Stimulated activated CD8-positive, alpha-beta memory T cell treated with anti-CD3 and anti-CD28 coated beads, Interleukin-7, amount 100 ng/mL, for 4 hours (primary cell): ENCODE measurements around the gene FOXF1.

Experiments
- DNase-seq, 2 donors: peaks; one replicate each; pipeline ENCODE4 v3.0.0-alpha.2; 2020; ENCODE audit warnings: low read depth in 2 of 2

FOXF1 gene

DNA sequence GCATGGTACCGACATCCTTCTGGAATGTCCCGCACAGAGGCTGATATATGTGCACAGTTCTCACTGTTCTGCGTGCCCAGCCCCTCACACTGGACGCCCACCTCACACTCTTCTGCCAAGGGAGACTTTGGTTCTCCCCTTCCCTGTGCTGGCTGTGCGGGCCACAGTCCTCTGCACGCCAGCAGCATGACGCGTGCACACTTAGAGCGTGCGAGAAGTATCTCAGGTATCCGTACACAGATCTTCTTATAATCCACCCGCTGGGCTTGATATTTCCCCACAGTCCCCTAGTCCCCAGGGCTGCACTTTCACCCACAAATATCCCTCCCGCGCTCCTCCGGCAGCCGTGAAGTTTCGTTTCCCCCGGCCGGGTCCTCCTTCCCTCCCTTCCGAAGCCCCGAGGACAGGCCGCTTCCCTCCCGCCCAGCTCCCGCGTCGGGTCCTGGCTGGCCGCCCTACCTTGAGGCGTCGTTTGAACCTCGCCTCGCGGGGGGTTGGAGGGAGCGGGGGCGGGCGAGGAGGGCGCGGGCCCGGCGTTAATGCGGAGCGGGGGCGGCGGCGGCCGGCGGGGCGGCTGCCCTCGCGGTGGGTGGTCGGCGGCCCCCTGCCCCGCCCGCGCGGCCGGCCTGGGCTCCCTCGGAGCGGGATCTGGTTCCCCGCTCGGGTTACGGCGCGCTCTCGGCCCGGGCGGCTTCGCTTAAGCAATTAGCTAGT, 5.0 kb upstream of the FOXF1 start:
- no peak for DNase-seq

DNA sequence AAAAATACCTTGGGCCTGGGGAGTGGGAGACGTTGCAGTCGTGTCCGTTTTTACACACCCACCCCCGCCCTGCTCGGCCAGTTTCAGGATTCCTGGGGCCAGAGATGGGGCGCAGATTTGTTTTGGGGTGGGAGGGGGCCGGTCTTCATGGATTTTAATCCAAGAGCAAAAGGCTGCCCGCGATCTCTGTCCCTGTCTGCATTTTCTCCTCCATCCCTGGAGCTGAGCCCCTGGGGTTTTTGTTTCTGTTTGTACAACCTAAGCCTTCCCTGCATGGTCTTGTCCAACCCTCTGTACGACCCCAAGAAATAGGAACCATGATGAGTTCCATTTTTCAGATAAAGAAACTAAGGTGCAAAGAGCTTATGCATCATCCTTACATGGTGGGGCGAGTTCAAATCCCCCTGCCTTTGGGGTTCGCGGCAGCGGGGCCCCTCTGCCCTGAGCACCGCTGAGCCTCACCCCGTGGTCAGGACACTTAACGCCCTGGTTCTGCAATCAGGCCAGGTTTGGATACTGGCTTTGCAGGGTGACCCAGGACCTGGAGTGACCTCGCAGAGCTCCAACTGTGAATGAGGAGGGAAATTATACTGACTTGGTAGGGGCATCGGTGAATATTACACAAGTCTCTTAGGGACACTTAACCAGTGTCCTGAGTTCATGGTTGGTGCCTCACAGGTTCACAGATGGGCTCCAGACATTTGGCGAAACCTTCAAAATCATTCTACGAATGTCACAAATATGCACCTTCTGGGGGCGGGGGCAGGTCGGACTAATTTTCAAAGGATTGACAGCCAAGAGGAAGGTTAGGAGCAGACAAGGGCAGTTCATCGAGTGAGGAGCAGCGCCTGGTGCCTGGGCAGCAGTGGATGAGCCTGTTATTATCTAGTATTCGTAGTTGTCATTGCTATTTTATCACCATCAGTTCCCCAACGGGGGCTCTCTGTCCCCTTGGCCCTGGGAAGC, 4.1 kb upstream of the FOXF1 start:
- DNase-seq = no peak

DNA sequence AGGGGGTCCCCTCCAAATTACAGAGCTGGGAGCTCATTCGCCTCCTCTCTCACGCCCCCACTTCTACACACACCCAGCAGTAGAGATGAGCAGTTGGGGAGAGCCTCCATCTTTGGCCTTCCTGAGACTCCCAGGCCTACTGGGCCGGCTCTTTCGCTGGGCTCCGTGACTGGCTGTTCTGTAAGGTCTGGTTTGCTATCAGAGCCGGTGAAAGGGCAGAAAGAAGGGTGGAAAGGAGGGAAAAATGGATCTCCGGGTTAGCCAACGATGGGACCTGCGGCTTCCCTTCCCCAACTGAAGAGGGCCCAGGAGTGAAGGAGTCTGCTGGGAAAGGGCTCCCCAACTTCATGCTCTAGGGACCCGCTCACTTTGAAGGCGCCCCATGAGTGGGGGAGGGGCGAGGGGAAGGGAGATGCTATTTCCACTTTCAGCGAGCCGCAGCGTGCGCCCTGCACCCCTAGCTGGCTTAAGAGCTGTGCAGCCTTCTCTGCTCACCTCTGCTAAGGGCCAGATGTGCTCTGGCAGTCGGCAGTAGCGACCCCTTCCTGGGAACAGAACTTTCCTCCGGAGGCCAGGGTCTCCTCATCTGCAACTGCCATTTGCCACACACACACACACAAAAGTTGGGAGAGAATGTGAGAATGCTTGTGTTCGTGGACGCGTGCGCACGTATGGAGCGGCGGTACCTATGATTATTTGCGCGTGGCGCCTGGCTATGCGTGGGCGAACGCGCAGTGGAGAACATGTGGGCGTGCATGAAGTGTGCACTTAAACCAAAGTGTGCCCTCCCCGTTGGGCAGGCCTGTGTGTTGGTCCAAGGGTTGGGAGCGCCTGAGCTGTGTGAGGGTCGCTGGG, 2.9 kb upstream of the FOXF1 start:
- DNase-seq = no peak

DNA sequence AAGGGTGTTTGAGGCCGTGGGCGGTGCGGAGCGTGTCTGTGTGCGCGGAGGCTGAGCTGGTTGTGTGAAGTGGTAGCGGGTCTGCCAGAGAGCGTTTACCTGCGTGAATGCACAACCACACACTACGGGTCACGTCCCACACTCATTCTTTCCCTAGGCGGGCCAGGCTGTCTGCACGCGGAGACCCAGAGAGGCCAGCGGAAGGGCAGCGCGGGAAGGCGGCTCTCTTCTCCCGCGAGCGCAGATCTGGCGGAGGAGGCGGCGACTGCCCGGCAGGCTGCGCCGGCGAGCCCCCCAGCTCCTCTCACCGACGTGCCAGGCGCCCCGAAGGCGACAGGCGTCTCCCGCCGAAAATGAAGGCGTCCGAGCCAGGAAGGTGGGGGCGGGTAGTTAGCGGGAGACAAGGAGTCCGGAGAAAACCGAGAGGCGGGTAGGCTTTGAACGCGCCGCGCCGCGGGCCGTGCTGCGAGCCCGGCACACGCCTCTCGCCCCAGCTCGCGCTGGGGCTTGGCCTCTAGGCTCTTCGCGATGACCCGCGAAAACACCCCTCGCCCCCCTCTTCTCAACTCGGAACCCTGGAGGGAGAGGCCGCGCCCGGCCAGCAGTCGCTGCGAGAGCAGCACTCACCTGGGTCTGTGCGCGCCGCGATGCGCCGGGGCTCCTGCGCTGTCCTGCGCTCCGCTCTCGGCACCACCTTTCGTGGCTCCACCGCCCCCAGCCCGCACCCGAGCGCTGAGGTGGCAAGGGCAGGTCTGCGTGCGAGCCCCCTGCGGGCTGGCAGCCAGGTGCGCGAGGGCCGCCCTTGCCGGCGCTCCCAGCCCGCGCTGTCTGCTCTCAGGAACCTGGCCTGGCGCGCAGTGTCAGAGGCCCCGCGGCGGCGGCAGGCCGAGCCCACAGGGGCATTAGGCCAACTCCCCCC, 2.0 kb upstream of the FOXF1 start:
- no peak for DNase-seq

DNA sequence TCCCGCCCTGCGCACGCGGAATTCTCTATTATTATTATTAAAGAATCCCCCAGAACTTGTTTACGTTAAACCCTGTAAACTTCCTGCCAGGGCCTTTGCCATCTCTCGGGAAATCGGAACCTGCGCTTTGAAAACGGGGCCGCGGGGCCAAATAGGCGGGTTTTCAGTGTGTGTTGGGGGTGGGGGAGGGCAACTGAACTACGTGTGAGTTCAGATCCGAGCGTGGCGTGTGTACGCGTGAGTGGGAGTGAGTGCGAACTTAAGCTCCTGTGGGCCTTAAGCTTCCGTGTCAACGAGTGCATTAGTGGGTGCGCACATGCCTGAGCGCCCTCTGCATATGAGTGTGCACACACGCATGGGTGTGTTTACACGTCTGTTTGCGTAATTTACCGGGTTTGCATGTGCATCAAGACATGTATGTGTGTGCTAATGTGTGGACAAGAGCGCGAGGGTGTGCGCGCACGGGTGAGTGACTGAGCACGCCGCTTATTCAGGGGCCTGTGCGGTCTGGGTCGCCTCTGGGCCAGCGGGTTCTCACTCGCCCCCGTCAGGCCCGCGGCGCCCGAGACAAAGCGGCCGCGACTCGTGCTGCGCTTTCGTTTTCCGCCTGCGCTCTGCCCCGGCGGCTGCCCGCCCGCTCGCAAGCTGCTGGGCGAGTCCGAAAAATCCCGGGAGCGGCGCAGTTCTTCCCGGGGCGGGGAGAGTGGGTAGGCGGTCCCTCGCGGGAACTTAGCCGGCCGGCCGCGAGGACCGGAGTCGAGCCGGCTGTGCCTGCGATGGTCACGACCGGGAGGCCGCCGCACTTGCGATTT, 1.2 kb upstream of the FOXF1 start:
- no peak for DNase-seq

DNA sequence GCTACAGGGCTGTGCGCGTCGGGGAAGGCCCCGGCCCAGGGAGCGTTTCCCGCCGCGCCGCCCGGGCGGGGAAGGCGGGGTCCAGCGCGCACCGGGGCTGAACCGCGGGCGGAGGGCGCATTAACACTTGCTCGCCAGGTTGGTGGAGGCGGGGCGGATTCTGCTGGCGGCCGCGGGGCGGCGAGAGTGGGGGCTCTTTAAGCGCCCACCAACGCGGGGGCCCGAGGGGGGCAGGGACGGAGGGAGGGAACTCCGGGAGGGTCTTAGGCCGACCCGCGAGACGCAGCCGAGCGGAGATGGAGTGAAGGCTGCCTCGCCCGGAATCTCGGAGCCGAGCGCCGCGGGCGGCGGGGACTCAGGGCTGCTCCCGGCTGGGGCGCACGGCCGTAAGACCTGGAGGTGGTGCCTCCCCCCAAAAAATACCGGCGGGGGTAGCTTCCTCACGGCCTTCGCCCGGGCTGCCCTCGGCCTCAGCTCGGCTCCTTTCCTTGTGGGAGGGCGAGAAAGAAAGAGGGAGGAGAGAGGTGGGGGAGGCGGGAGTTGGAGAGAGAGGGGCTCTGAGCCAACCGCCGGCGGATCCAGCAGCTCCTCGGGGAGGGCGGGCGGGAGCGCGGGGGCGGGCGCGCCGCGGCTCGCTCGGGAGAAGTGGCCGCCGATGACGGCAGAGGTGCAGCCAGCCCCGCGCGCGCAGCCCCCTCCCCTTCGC, 415 bp upstream of the FOXF1 start:
- no peak for DNase-seq

DNA sequence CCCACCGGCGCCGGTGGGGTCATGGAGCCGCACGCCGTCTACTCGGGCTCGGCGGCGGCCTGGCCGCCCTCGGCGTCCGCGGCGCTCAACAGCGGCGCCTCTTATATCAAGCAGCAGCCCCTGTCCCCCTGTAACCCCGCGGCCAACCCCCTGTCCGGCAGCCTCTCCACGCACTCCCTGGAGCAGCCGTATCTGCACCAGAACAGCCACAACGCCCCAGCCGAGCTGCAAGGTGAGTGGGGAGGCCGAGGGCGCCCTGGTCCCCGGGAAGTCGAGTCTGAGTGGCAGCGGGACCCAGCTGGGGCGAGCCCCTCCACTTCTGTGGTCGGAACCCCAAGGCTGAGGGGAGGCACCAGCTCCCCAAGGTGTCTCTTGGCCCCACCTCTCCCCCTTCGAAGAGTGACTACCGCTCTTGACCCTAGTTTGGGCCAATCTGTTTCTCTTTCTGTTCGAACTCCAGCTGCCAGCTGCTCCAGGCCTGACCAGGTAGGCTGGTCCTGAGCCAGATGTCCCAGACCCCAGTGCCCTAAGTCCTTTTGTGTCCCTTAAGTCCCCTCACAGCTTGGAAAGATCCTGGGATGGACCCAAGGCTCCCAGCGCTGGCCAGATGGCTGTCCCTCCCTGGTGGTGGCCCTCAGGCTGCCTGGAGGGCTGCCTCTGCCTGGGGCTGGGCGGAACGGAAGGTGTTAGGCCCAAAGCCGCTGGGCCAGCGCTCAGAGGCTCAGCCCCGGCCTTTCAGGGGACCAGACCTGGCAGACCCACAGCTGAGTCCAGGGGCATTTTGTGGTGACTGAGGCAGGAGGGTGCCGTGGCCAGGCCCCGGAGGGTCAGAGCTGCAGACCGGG, 1.2 kb downstream of the FOXF1 start:
- DNase-seq = no peak

DNA sequence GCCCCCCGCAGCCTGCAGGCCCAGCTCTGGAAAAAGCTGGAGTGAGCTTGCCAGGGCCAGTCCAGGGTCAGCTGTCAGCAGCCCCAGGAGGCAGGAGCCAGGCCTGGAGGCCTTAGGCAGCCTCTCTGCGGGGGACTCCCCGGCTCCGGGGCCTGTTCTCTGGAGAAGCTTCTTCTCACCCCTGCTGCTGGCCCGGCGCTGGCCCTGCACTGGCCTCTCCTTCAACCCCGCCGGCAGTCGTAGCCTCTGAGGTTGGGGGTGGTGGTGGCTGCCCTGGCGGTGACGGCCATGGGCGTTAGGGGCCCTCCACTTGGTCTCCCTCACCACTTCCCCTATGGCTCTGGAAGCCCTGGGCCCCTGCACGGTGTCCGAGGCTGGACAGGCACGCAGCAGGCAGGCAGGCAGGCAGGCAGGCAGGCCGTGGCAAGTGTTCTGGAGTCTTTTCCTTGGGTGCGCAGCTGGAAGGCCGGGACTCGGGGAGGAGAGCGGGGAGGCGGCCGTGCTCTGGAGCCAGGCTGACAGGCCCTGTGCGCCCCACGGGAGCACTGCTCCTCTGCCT, 2.1 kb downstream of the FOXF1 start:
- DNase-seq = no peak

DNA sequence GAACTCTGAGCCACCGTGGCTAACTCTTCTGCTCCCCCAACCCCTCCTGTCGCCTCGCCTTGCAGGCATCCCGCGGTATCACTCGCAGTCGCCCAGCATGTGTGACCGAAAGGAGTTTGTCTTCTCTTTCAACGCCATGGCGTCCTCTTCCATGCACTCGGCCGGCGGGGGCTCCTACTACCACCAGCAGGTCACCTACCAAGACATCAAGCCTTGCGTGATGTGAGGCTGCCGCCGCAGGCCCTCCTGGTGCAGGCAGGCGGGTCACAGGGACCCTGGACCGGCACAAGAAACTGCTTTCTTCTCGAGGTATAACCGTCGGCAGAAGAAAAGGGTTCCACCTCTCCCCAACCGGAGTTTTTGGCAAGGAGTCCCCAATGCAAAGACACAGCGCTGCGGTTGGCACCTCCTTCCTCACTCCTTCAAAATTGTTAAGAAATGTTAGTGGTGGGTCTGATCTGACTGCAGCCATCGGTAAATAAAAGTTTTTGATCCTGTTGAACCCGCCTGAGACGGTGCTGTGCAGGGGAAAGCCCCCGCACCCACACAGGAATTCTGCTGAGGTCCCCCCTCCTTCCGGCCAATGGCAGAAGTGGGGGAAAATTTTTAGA, 2.6 kb downstream of the FOXF1 start:
- DNase-seq = no peak

DNA sequence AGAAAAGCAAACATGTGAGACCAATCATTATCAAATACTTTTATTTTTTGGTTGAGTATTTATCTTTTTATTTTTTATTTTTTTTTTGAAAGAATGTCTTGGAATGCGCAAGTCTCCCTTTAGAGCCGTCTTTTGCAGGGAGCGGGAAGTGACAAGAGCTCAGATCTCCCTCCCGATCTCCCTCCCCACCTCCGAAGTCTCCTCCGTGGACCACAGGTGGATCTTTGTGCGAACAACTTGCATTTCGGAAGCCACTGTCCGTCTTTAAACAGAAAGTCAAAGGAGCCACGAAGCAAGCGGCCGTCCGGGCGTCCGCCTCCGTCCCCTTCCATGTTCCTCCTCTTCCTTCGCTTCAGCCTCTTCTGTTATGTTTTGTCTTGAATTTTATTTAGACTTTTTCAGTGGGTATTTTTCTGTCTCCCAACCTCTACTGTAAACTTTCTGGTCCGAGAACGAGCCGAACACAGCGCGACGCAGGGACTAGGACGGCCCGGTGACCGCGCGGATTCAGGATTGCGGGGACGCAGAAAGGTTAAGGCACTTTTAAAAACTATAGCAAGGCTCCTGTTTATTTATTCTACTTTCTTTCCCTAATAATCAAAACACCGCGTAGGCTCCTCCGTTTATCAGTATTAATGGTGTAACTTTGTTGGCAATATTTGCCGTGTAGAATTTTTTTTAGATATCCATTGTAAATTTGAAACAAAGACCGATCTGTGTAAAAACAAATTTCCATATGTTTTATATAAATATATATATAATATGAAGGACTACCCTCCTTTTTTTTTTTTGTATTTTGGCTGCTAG, 3.3 kb downstream of the FOXF1 start:
- no peak for DNase-seq

DNA sequence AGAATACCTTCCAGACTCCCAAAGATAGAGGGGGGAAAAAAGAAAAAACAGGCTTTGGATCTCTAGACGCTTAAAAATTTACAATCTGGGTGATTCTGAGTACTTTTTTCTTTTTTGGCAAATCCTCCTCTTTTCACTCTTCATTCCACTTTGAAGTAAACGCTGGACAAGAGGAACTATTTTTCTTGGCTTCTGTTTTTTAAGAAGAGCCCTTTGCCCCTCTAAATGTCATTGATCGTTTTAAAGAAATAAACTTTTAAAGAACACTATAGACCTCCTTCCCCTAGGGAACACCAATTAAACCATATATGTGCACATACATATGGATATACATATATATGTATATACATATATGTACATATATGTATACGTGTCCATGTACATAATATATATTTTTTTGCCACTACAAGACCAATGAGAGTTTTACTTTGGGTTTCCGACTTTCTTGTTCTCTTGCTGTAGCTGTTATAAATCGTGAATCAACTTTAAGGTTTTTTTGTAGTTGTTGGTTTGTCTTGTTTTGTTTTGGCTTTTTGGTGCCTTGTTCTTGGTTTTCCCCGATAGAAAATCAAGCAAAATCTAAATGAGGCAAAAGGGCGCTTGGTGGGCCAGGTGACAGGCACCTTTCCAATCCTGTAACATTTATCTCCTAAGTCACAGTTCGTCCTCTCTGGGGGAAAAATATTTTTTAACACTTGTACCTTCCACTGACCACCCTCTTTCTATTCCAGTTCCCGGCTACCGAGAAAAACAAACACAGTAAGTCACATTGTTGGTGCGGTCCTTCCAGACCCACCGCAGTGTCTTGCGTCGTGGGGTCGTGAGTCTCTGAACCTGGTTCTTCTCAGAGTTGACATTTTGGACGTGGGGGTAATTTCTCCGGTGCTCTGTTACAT, 4.4 kb downstream of the FOXF1 start:
- no peak for DNase-seq

DNA sequence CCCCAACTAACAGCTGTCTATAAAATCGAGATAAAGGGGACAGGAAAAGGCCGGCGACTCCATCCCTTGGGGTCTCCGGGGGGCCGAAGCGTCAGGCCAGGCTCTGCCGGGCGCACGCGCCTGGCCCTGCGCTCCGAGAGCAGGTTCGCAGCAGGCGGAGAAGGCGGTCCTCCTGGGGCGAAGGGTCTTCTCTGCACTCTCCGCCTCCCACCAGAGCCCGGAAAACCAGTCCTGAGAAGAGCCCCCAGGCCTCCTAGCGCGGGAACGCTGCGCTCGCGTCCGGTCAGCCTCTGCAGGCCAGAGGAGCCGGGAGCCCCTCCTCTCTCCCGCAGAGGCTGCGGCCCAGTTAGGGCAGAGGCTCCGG, 5.1 kb downstream of the FOXF1 start:
- DNase-seq = no peak

DNA sequence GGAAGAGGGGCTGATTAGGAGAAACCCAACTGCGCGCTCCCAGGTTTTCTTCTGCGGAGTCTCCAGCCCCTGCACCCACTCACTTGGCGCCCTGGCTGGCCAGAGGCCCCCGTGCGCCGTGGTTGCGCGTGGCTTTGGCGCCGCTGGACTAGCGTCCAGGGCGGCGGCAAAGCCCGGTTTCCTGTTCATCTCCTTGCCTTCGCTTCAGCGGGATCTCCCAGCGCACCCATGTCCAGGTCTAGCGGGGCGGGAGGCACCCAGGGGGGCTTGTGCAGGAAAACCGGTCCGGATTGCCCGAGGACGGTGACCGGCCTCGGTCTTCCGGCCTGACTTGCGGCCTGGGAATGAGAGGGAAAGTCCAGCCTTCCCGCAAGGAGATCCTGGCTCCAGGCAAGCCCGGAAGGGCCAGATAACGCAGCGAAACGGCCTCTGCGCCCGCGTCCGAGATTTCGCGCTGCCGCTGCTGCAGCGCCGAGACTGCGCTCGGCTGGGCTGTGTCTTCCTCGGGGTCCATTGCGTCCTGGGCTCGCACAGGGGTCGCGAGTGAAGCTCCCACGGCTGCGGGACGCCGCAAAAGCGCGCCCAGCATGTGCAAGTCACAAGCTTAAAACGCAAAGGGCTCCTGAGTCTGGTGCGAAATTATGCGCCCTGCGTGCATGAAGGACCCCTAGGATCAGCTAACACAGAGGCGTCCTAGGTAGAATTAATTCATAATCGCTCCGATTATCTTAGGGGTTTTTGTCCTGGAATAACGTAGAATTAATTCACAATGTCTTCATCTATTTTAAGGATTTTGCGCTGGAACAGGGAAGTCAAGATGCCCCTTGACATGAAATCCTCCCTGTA, 5.7 kb downstream of the FOXF1 start:
- DNase-seq = no peak

DNA sequence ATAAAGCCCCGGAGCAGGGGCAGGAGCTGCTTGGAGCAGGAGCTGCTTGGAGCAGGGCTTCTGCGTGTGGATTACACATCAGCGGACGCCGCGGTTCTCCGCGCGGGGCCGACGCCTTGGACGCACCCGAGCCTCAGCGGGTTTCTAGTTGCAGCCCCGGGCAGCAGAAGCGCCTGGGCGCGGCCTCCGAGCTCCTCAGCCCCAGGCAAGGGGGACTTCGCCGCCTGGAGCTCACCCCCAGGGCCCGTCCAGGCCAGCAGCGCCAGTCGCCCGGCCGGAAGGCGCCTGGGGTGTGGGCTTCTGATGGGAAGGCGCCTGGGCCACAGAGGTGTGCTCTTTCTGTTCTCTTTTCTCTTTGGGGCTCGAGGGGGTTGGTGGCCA, 6.3 kb downstream of the FOXF1 start:
- no peak for DNase-seq

DNA sequence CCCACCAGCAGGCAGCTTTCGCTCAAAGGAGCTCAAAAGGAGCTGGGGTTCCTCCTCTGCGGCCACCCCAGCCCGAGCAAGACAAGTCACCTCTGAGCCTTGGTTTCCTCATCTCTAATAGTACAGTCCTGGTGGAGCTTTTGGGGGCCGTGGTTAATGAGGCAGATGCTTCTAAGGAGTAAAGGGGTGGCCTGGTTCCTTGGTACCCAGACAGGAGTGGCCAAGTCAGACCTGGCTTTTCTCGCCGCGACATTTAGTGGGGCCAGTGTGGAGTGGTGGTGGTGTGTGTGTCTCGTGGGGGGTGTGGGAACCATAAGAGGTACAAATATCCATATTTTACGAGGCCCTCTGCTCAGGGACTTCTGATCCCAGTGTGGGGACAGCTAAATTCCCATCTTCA, 6.7 kb downstream of the FOXF1 start:
- no peak for DNase-seq
